COR-L47 (cell line): ENCODE data around the gene SP140L.
"Not testable (repeated sequence)": the region's sequence is repeated elsewhere in the genome, so short reads cannot be mapped to it uniquely, and the experiment has no call there.

ENCODE experiments used
- DNase-seq: peaks from one replicate; lab custom pipeline; 2025; lab: John Stamatoyannopoulos, UW

SP140L gene

GRCh38 chr2:230362030-230362691 is 35.2 kb downstream of the SP140L start:
- no peak for DNase-seq

- no peak for DNase-seq
Observed at GRCh38 chr2:230382108-230382507, 55.1 kb downstream of the SP140L start.

GRCh38 chr2:230383453-230383852 is 56.5 kb downstream of the SP140L start:
- DNase-seq, result no peak

GRCh38 chr2:230384986-230385385 is 58.0 kb downstream of the SP140L start:
- no peak for DNase-seq

- DNase-seq, result no peak
Observed at GRCh38 chr2:230394301-230394700, 67.3 kb downstream of the SP140L start.

GRCh38 chr2:230398698-230399097 is 71.7 kb downstream of the SP140L start:
- not testable (repeated sequence) for DNase-seq

GRCh38 chr2:230400041-230400440 is 73.0 kb downstream of the SP140L start:
- DNase-seq, result no peak

GRCh38 chr2:230400454-230400853 is 73.5 kb downstream of the SP140L start:
- DNase-seq, result no peak

GRCh38 chr2:230401026-230401425 is 74.0 kb downstream of the SP140L start:
- DNase-seq, result not testable (repeated sequence)

- no peak for DNase-seq
Observed at GRCh38 chr2:230403746-230404145, 76.8 kb downstream of the SP140L start.

- no peak for DNase-seq
Observed at GRCh38 chr2:230405824-230406223, 78.8 kb downstream of the SP140L start.

GRCh38 chr2:230408244-230408842 is 81.3 kb downstream of the SP140L start:
- DNase-seq, result no peak

GRCh38 chr2:230409316-230409715 is 82.3 kb downstream of the SP140L start:
- not testable (repeated sequence) for DNase-seq

GRCh38 chr2:230410263-230410662 is 83.3 kb downstream of the SP140L start:
- no peak for DNase-seq

- DNase-seq, result no peak
Observed at GRCh38 chr2:230410861-230411569, 84.0 kb downstream of the SP140L start.

GRCh38 chr2:230411570-230412370 is 84.8 kb downstream of the SP140L start:
- no peak for DNase-seq

GRCh38 chr2:230412371-230412711 is 85.3 kb downstream of the SP140L start:
- DNase-seq, result no peak

- no peak for DNase-seq
Observed at GRCh38 chr2:230412846-230413245, 85.9 kb downstream of the SP140L start.

GRCh38 chr2:230413479-230413878 is 86.5 kb downstream of the SP140L start:
- no peak for DNase-seq

- no peak for DNase-seq
Observed at GRCh38 chr2:230414302-230414701, 87.3 kb downstream of the SP140L start.

- DNase-seq, result no peak
Observed at GRCh38 chr2:230416061-230416721, 89.2 kb downstream of the SP140L start, which contains the start of gene SP100. TSS of gene SP100 (plus strand) at chr2:230416201. CDS start at chr2:230416297, 96 bp downstream.

- DNase-seq, result no peak
Observed at GRCh38 chr2:230417436-230417835, 90.4 kb downstream of the SP140L start.
